ENCODE results near the gene LRIT2. TPM values are rescaled to one million over a fixed set of nuclear protein-coding genes. Genes with fewer than 3 reads are reported as not detected.

LRIT2 gene
- total RNA-seq, 1 donor from 2014 or later: not detected

GRCh38 chr10:84193327-84193726, 32.0 kb downstream of the LRIT2 start:
- no peaks in the 10 kb centered on the region for H3K36me3 Mint-ChIP-seq (ENCODE audit: insufficient read depth)
- no peaks in the 10 kb centered on the region for H3K4me1 Mint-ChIP-seq (ENCODE audit: low read depth)

GRCh38 chr10:84191106-84191505, 34.2 kb downstream of the LRIT2 start:
- H3K27me3 Mint-ChIP-seq: peaks cover 58% of the 10 kb centered on the region
- H3K27ac Mint-ChIP-seq: no peak overlapping the region

More at GRCh38 chr10:84193327-84193726, 32.0 kb downstream of the LRIT2 start:
- no peak for TF ChIP-seq CTCF (IDR thresholded peaks at IDR 0.05; ENCODE audit: unreplicated experiment)
- no peak overlapping the region for H3K4me3 Mint-ChIP-seq (ENCODE audit: low read depth)
- DNase-seq (ENCODE audit: low spot score, unreplicated experiment): no peak
- H3K27ac Mint-ChIP-seq: no peak overlapping the region
- H3K9me3 Mint-ChIP-seq (ENCODE audit: low read depth): no peaks in the 10 kb centered on the region
- H3K27me3 Mint-ChIP-seq: peaks cover 77% of the 10 kb centered on the region

GRCh38 chr10:84190621-84191020, 34.7 kb downstream of the LRIT2 start:
- no peak for DNase-seq (ENCODE audit: low spot score, unreplicated experiment)
- Mint-ChIP-seq H3K27ac (no peak overlapping the region), H3K4me1 (ENCODE audit: low read depth) (no peaks in the 10 kb centered on the region), H3K4me3 (ENCODE audit: low read depth) (no peak overlapping the region), H3K27me3 (peaks cover 53% of the 10 kb centered on the region), H3K36me3 (ENCODE audit: insufficient read depth) (no peaks in the 10 kb centered on the region), H3K9me3 (ENCODE audit: low read depth) (no peaks in the 10 kb centered on the region)
- TF ChIP-seq CTCF (IDR thresholded peaks at IDR 0.05; ENCODE audit: unreplicated experiment): no peak

More at GRCh38 chr10:84191106-84191505, 34.2 kb downstream of the LRIT2 start:
- no peaks in the 10 kb centered on the region for H3K9me3 Mint-ChIP-seq (ENCODE audit: low read depth)
- DNase-seq (ENCODE audit: low spot score, unreplicated experiment): no peak
- H3K4me1 Mint-ChIP-seq (ENCODE audit: low read depth): no peaks in the 10 kb centered on the region
- H3K4me3 Mint-ChIP-seq (ENCODE audit: low read depth): no peak overlapping the region
- no peaks in the 10 kb centered on the region for H3K36me3 Mint-ChIP-seq (ENCODE audit: insufficient read depth)
- TF ChIP-seq CTCF (IDR thresholded peaks at IDR 0.05; ENCODE audit: unreplicated experiment): no peak

GRCh38 chr10:84188815-84189214, 36.5 kb downstream of the LRIT2 start:
- H3K27me3 Mint-ChIP-seq: peaks cover 44% of the 10 kb centered on the region
- H3K4me3 Mint-ChIP-seq (ENCODE audit: low read depth): no peak overlapping the region
- H3K27ac Mint-ChIP-seq: no peak overlapping the region
- no peaks in the 10 kb centered on the region for H3K4me1 Mint-ChIP-seq (ENCODE audit: low read depth)
- no peak for DNase-seq (ENCODE audit: low spot score, unreplicated experiment)
- no peak for TF ChIP-seq CTCF (IDR thresholded peaks at IDR 0.05; ENCODE audit: unreplicated experiment)
- H3K36me3 Mint-ChIP-seq (ENCODE audit: insufficient read depth): no peaks in the 10 kb centered on the region
- H3K9me3 Mint-ChIP-seq (ENCODE audit: low read depth): no peaks in the 10 kb centered on the region

- TF ChIP-seq CTCF (IDR thresholded peaks at IDR 0.05; ENCODE audit: unreplicated experiment): no peak
- H3K27me3 Mint-ChIP-seq: peaks cover 16% of the 10 kb centered on the region
- no peak for DNase-seq (ENCODE audit: low spot score, unreplicated experiment)
- no peaks in the 10 kb centered on the region for H3K4me1 Mint-ChIP-seq (ENCODE audit: low read depth)
- H3K4me3 Mint-ChIP-seq (ENCODE audit: low read depth): no peak overlapping the region
- H3K27ac Mint-ChIP-seq: no peak overlapping the region
- no peaks in the 10 kb centered on the region for H3K9me3 Mint-ChIP-seq (ENCODE audit: low read depth)
- no peaks in the 10 kb centered on the region for H3K36me3 Mint-ChIP-seq (ENCODE audit: insufficient read depth)
Measured at GRCh38 chr10:84185526-84186175, 39.7 kb downstream of the LRIT2 start.
